ENCODE measurements around the gene YARS1.

Gene YARS1

GRCh38 chr1:32742199-32742947, 74.8 kb downstream of the YARS1 start:
- peak; percentile 31 for DNase-seq (ENCODE audit: low spot score)

GRCh38 chr1:32741413-32742198, 75.6 kb downstream of the YARS1 start:
- peak; percentile 93 for DNase-seq (ENCODE audit: low spot score)

DNA sequence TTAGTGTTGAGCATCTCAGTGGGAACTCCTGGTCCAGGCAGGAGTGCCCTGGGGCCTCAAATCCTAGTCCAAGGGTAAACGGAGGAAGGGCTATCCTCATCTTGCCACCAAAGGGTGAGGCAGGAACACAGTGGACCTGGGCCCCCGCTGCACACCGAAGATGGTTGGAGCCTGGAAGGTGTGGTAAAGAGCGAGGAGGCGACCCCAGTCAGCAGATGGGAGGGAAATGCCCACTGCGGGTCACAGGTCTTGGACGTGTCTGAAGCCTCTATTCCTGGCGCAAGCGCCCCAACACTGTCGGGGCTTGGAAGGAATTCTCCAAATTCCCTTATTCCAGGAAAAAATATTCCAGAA, 76.1 kb downstream of the YARS1 start:
- DNase-seq (ENCODE audit: low spot score) = no peak

- DNase-seq (ENCODE audit: low spot score) = no peak
Observed at GRCh38 chr1:32736812-32737791, 80.1 kb downstream of the YARS1 start.

DNA sequence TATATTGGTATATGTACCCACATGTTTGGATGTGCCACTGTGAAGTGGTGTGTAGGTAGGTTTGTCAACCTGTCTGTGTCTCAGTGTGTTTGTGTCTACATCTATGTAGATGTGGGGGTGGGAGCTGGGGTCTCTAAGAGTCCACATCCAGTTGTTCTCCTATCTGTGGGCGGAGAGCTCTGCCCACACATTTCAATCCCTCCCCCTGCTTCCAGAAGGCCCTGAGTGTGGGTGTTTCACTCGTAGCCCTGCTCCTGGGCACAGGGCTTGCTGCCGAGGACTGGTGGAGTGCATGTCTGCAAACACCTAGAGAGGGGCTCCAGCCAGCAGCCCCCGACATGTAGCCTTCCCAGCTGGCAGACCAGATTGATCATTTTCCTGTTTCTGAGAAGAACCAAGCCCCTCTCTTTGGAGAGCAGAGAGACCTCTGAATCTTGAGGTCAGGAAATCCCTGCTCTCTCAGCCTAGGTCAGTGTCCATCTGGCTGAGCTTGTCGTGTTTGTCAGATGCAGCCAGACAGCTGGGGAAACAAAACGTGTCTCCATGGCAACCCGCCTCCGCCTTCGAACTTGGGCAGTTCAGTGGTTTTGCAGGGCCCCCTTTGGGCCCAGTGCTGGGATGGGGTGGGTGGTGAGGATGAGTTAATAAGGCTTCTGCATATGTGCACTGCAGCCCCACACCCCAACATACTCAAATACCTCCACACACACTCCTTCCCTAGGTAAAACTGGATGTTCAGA, 83.4 kb downstream of the YARS1 start:
- DNase-seq (ENCODE audit: low spot score) = no peak

GRCh38 chr1:32729254-32730046, 87.7 kb downstream of the YARS1 start:
- no peak for DNase-seq (ENCODE audit: low spot score)

GRCh38 chr1:32728413-32729077, 88.6 kb downstream of the YARS1 start:
- DNase-seq (ENCODE audit: low spot score) = no peak

DNA sequence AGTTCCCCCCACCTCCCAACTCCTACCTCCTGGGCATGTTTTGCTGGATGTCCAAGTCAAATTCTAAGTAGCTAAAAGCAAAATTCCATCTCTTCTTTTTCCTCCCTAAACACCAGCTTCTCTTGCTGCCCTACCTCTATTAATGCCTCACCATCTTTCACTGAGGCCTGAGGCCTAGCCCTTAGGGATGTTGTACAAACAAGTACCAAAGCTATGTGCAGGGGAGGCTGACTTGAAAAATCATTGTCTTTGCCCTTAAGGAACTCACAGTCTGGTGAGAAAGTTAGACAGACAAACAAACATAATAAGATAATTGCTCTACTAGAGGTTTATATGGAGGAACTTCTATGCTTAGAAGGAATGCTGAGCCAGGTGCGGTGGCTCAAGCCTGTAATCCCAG, 89.3 kb downstream of the YARS1 start:
- no peak for DNase-seq (ENCODE audit: low spot score)

DNA sequence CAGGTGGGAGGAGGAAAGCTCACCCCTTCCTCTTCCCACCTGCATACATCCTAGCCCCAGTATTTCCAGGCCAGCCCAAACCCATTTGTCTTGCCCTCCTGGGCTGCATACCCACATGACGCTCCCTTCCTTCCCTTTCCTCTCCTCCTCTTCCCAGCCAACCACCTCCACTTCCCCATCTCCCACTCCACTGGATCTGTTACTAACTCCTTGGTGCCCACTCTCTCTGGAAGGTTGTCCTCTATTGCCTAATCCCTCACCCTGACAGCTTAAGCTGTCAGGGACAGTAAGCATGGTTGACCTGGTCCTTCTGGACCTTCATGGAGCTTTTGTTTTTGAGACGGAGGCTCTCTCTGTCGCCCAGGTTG, 91.6 kb downstream of the YARS1 start:
- no peak for DNase-seq (ENCODE audit: low spot score)

Measured in GM03348 (cell line).